ENCODE results near the gene DPH7. TPM values are rescaled to one million over a fixed set of nuclear protein-coding genes. Genes with fewer than 3 reads are reported as not detected.

The DPH7 gene
- total and polyA plus RNA-seq, 2 experiments from 2014 or later, result 28.3 to 36.9 TPM

DNA sequence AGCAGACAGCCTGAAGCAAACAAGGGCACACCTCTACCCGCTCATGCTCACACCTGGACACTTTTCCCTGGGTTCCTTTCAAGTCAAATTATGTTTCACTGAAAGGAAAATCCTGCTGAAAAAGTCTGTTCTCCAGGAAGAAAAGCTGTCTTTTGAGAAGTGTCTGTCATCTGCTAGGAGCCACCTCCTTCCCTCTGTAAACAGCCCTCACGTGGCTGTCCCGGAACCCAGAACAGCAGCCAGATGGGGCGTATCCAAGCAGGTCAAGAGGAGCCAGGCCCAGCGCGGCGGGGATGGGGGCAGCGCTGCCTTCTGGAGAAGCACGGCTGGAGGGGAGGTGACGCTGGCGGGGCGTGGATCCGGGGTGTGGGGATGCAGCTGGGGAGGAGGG is 28.5 kb downstream of the DPH7 start, which contains the start of gene PNPLA7:
Gene PNPLA7 (minus strand): TSS at position 172 of the 391 bp plus-strand sequence. CDS start 205 bp downstream, outside the sequence.
- H3K27ac ChIP-seq, result peak within 1 kb of the TSS; percentile 85
- H4K20me1 ChIP-seq (ENCODE audit: insufficient read depth, poor library complexity, severe bottlenecking), result no peaks in the 10 kb centered on the region
- no peaks in the 10 kb centered on the region for H3K27me3 ChIP-seq
- peak within 1 kb of the TSS; percentile 93 for H2AFZ ChIP-seq
- WGBS (ENCODE audit: low lambda C conversion rate, missing lambda C conversion rate), result 6% methylated on average over 10 of the region's 13 CpGs
- H3K4me2 ChIP-seq, result peak within 1 kb of the TSS; percentile 99
- TF ChIP-seq EZH2 (IDR thresholded peaks at IDR 0.05; ENCODE audit: borderline replicate concordance) (no peak), EZH2phosphoT487 (IDR thresholded peaks at IDR 0.05; ENCODE audit: low read depth, severe bottlenecking, unreplicated experiment) (no peak)
- TF ChIP-seq, protein P1, sequence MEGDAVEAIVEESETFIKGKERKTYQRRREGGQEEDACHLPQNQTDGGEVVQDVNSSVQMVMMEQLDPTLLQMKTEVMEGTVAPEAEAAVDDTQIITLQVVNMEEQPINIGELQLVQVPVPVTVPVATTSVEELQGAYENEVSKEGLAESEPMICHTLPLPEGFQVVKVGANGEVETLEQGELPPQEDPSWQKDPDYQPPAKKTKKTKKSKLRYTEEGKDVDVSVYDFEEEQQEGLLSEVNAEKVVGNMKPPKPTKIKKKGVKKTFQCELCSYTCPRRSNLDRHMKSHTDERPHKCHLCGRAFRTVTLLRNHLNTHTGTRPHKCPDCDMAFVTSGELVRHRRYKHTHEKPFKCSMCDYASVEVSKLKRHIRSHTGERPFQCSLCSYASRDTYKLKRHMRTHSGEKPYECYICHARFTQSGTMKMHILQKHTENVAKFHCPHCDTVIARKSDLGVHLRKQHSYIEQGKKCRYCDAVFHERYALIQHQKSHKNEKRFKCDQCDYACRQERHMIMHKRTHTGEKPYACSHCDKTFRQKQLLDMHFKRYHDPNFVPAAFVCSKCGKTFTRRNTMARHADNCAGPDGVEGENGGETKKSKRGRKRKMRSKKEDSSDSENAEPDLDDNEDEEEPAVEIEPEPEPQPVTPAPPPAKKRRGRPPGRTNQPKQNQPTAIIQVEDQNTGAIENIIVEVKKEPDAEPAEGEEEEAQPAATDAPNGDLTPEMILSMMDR (IDR thresholded peaks at IDR 0.05; ENCODE audit: poor library complexity), result no peak
- H3K79me2 ChIP-seq, result no peaks in the 10 kb centered on the region
- no peaks in the 10 kb centered on the region for H3K36me3 ChIP-seq (replicated peaks; ENCODE audit: insufficient read depth, low read depth)
- no peaks in the 10 kb centered on the region for H3K9me2 ChIP-seq (replicated peaks; ENCODE audit: insufficient read depth)
- H3K4me3 ChIP-seq, result peak within 1 kb of the TSS; percentile 63
- DNase-seq (ENCODE audit: low spot score), result peak; percentile 91
- peaks cover 8% of the 10 kb centered on the region for H3K4me1 ChIP-seq (ENCODE audit: insufficient read depth)
- H3K9me3 ChIP-seq (ENCODE audit: low read depth), result no peaks in the 10 kb centered on the region

DNA sequence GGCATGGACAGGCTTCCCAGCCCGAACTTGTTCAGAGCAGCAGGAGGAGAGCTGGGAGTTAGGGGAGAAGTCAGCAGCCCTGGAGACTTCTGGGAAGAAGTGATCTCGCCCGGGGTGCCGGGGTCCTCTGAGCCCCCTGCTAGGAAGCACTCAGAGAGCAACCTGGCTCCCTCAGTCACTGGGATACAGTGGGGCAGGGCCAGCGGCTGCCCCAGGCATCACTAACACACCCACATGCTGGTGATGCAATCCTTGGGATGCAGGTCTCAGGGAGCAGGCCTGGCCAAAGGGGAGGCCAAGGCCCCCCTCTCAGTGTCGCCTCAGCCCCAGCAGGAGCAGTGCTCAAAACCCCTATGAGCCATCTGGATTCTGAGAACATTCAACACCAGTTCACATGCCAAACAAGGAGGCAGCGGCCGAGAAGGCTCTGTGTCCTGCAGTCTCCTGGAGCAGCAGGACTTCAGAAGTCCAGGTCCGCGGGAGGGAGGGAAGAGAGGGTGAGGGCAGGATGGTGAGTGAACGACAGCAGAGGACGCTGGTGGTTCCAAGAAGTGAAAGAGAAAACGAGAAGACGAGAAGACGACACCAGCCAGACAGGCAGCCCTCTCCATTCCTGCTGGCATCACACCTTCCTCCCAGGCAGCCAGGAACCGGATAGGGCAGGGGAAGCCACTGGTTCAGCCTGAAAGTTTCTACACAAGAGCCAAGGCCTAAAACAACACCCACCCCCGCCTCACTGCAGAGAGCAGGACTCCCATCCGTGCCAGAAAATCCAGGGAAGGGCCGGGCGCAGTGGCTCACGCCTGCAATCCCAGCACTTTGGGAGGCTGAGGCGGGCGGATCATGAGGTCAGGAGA is 30.8 kb downstream of the DPH7 start:
- Histone ChIP-seq H3K4me3 (no peak overlapping the region), H3K27ac (no peak overlapping the region), H3K27me3 (no peaks in the 10 kb centered on the region), H2AFZ (no peak overlapping the region), H3K79me2 (no peaks in the 10 kb centered on the region), H3K9me3 (ENCODE audit: low read depth) (no peaks in the 10 kb centered on the region), H3K9me2 (replicated peaks; ENCODE audit: insufficient read depth) (no peaks in the 10 kb centered on the region), H3K4me2 (no peak overlapping the region), H4K20me1 (ENCODE audit: insufficient read depth, poor library complexity, severe bottlenecking) (no peaks in the 10 kb centered on the region), H3K36me3 (replicated peaks; ENCODE audit: insufficient read depth, low read depth) (no peaks in the 10 kb centered on the region), H3K4me1 (ENCODE audit: insufficient read depth) (peaks cover 8% of the 10 kb centered on the region)
- DNase-seq (ENCODE audit: low spot score), result no peak
- WGBS (ENCODE audit: low lambda C conversion rate, missing lambda C conversion rate), result 88% methylated on average over 21 of the region's 23 CpGs
- TF ChIP-seq EZH2phosphoT487 (IDR thresholded peaks at IDR 0.05; ENCODE audit: low read depth, severe bottlenecking, unreplicated experiment), result no peak
- TF ChIP-seq, protein P1 (IDR thresholded peaks at IDR 0.05; ENCODE audit: poor library complexity), result no peak
- no peak for TF ChIP-seq EZH2 (IDR thresholded peaks at IDR 0.05; ENCODE audit: borderline replicate concordance)

DNA sequence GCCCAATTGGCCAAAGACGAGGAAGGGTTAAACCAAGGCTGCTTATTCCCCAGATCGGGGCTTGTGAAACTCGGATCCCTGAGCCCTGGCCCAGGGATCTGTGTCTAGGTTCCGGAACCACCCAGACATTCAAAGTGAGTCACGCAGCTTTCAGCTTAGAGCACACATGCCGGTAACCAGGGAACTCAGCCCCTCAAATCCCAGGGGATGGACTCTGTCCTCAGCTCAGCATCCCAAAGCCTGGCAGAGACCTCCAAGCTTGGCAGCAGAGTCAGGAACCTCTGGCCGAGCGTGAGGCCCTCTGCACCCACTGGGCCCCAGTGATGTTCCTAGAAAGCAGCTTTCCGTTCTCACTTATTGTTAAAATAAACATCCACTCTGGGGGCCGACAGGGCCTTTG is 33.6 kb downstream of the DPH7 start:
- H3K27ac ChIP-seq, result peak overlapping the region; percentile 84
- H2AFZ ChIP-seq, result no peak overlapping the region
- H3K4me1 ChIP-seq (ENCODE audit: insufficient read depth), result peaks cover 7% of the 10 kb centered on the region
- WGBS (ENCODE audit: low lambda C conversion rate, missing lambda C conversion rate), result 72% methylated on average over 10 of the region's 10 CpGs
- peak; percentile 62 for DNase-seq (ENCODE audit: low spot score)
- H3K9me3 ChIP-seq (ENCODE audit: low read depth), result no peaks in the 10 kb centered on the region
- no peaks in the 10 kb centered on the region for H3K36me3 ChIP-seq (replicated peaks; ENCODE audit: insufficient read depth, low read depth)
- H3K4me3 ChIP-seq, result no peak overlapping the region
- H3K79me2 ChIP-seq, result no peaks in the 10 kb centered on the region
- TF ChIP-seq EZH2phosphoT487 (IDR thresholded peaks at IDR 0.05; ENCODE audit: low read depth, severe bottlenecking, unreplicated experiment) (no peak), EZH2 (IDR thresholded peaks at IDR 0.05; ENCODE audit: borderline replicate concordance) (no peak)
- TF ChIP-seq, protein P1 (IDR thresholded peaks at IDR 0.05; ENCODE audit: poor library complexity), result no peak
- no peaks in the 10 kb centered on the region for H3K27me3 ChIP-seq
- H3K9me2 ChIP-seq (replicated peaks; ENCODE audit: insufficient read depth), result no peaks in the 10 kb centered on the region
- no peaks in the 10 kb centered on the region for H4K20me1 ChIP-seq (ENCODE audit: insufficient read depth, poor library complexity, severe bottlenecking)
- no peak overlapping the region for H3K4me2 ChIP-seq

Measured in hepatocyte (in vitro differentiated cells).